Activated CD8-positive, alpha-beta memory T cell treated with anti-CD3 and anti-CD28 coated beads, Interleukin-2, amount 10 ng/mL, durations not matched to agents 7 days and 5 days (primary cell): ENCODE data around the gene POP4. TPM values are rescaled to one million over a fixed set of nuclear protein-coding genes. Genes with fewer than 3 reads are reported as not detected.
"Not testable (repeated sequence)": the region's sequence is repeated elsewhere in the genome, so short reads cannot be mapped to it uniquely, and the experiment has no call there.

ENCODE experiments used
- ATAC-seq: fragments of 150-1000 bp; cut with Tn5 transposase; one replicate; pipeline ENCODE4 v1.10.0; 2021; ENCODE audit warnings: moderate library complexity
- CTCF ChIA-PET: fragments of 350-600 bp; sonication (Branson Sonifier 250); formaldehyde crosslinking; loops from one replicate; lab custom pipeline; 2021; ENCODE audit warnings: antibody characterized with exemption; lab: Charles Lee
- DNase-seq: peaks from one replicate; pipeline ENCODE4 v3.0.0-alpha.2; 2020
- H3K27ac Mint-ChIP-seq: one replicate; pipeline ENCODE4 v1.8.0; 2021; ENCODE audit warnings: mild to moderate bottlenecking, mixed read lengths
- H3K27me3 Mint-ChIP-seq: one replicate; pipeline ENCODE4 v1.8.0; 2021; ENCODE audit warnings: mixed read lengths
- H3K36me3 Mint-ChIP-seq: one replicate; pipeline ENCODE4 v1.8.0; 2021; ENCODE audit warnings: mild to moderate bottlenecking, mixed read lengths
- H3K4me1 Mint-ChIP-seq: one replicate; pipeline ENCODE4 v1.8.0; 2021; ENCODE audit warnings: mixed read lengths
- H3K4me3 Mint-ChIP-seq: one replicate; pipeline ENCODE4 v1.8.0; 2021; ENCODE audit warnings: mild to moderate bottlenecking, moderate library complexity, mixed read lengths
- H3K9me3 Mint-ChIP-seq: one replicate; pipeline ENCODE4 v1.8.0; 2022; ENCODE audit warnings: low read depth, mixed read lengths
- total RNA-seq, 2 experiments: library from RNA; stranded (reverse); gene quantifications; one replicate each; pipeline ENCODE4 v1.2.3, GENCODE V29; 2021

The POP4 gene
- total RNA-seq, 2 experiments from 2014 or later = 96.6 to 106 TPM

DNA sequence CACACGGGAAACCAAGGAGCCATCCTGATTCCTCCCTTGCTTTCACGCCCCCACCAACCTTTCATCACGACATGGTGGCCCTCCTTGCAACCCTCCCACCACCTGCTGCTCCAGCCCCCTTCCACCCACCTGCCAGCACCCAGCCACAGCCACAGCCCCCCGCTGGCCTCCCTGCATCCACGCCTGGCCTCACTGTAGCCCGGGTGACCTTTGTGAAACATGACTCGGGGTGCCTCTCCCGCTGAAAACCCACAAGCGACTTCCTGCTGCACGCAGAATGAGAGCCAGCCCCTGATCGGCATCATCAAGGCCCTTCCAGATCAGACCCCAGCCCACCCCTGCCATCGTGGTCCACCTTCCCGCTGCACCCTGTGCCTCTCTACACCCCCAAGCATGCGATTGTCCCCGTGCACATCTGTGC is 14.9 kb downstream of the POP4 start:
- Mint-ChIP-seq H3K27me3 (no peaks in the 10 kb centered on the region), H3K4me3 (peak overlapping the region; percentile 46), H3K9me3 (no peaks in the 10 kb centered on the region), H3K36me3 (peaks cover under 1% of the 10 kb centered on the region), H3K27ac (peak overlapping the region; percentile 97), H3K4me1 (peaks cover 59% of the 10 kb centered on the region)
- ATAC-seq (peak; percentile 32), DNase-seq (peak; percentile 84)
- CTCF ChIA-PET = interaction anchor here (1.1 to 14.7 kb wide), 11 partner anchors 12 to 95 kb away, joined by 3 to 196 read pairs (median 7); partner anchors contain the start of genes C19orf12, PLEKHF1 and POP4

DNA sequence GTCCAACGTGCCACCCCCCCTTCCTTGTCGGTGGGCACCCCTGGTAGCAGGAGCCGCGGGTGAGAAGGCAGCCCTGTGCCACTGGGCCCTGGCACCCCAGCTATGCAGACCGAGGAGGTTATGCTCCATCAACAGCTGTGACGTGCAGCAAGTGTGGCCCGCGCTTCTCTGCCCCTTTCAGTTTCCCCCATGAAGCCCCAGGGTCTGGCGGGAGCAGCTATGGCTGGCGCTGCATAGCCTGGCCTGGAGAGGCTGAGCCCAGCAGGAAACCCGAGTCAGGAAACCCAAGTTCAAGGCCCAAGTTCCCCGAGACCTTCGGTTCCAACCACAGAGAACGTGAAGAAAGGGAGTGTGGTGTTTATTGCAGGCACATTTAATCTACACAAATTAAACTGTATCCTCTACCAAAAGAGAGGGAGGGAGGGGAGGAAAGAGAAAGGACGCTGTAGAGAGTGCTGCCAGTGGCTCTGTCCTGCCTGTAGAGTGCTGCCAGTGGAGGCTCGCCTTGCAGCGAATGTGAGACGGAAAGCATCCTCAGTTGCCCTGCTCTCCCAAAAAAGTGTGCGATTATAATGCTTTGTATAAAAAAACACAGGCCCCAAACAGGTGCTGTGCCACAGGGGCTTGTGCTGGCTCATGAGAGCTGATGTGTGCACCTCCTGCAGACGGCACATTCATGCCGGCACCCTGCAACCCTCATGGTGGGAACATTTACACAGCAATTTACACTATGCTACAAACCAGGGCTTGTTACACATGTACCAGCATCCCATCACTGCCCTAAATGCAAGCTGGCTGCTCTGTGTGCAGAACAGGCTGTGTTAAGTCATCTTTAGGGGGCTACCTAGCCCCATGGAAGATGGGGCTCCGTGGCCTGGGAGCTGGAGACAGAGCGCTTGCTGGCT is 16.3 kb downstream of the POP4 start:
- Mint-ChIP-seq H3K9me3 (no peaks in the 10 kb centered on the region), H3K27me3 (no peaks in the 10 kb centered on the region), H3K4me1 (peaks cover 70% of the 10 kb centered on the region), H3K27ac (peak overlapping the region; percentile 97), H3K36me3 (no peaks in the 10 kb centered on the region), H3K4me3 (peak overlapping the region; percentile 87)
- ATAC-seq = peak; percentile 48
- CTCF ChIA-PET = interaction anchor here (1.1 to 14.7 kb wide), 14 partner anchors 13 to 108 kb away, joined by 3 to 196 read pairs (median 6); partner anchors contain the start of genes PLEKHF1 and POP4
- DNase-seq = peak; percentile 73

DNA sequence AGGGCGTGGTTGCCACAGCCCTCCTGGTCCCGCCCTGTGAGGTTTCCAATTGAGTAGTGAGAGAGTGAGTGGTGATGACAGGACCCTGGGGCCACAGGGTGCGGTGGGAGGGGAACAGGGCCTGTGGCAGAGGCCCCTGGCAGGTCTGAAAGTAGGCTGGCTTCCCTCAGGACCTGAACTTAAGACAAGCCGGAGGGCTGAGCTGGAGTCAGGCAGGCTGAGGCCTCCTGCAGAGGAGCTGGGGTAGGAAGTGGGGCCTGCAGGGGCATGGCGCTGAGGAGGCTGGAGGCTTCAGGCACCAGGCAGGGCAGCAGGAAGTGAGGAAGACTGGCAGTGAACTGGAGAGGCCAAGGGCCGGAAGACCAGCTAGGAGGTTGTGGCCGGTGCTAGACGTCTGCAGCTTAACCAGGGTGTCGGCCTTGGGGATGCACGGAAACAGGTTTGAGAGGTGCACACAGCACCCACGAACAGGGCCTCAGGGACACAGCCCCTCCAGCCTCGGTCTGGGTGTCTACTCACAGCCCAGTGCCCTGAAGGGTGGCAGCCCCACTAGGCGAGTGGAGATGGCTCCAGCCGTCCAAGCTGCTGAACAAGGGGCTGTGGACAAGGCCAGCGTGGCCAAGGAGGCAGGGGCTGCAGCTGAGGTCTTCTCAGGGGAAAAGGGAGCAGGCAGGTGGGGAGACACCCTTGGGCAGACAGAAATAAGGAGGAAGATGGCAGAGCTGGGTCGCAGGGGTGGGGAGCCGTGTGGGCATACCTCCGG is 17.8 kb downstream of the POP4 start:
- Mint-ChIP-seq H3K27me3 (no peaks in the 10 kb centered on the region), H3K4me3 (peak overlapping the region; percentile 87), H3K9me3 (no peaks in the 10 kb centered on the region), H3K27ac (peak overlapping the region; percentile 97), H3K4me1 (peaks cover 77% of the 10 kb centered on the region), H3K36me3 (no peaks in the 10 kb centered on the region)
- CTCF ChIA-PET = interaction anchor here (1.0 to 14.7 kb wide), 16 partner anchors 10 to 235 kb away, joined by 3 to 196 read pairs (median 4); partner anchors contain the start of genes C19orf12, PLEKHF1 and POP4
- DNase-seq (peak; percentile 94), ATAC-seq (peak; percentile 84)

DNA sequence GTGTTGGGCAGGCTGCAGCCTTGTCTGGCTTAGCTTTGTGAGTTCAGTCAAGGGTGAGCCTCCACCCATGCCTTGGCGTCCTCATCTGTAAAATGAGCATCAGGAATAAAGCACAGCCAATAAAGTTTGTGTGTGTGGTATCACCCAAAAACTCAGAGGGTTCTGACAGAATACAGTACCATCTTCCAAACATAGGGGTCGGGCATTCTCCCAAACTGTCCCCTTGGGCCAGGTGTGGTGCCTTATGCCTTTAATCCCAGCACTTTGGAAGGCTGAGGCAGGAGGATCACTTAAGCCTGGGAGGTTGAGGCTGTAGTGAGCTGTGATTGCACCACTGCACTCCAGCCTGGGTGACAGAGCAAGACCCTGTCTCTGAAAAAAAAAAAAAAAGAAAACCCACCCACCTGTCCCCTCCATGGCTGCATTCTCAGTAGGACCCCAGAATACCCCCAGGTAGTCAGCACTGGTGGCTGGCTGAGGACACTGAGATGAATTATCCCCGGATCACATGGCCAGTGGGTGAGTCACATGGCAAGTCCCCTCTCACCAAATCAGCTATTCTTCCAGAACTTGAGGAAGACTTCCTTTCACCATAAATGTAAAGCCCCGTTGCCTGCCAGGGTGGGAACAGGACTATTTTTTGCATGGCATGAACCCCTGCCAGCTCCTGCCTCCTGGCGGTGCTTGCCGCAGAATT is 18.6 kb downstream of the POP4 start:
- Mint-ChIP-seq H3K4me1 (peaks cover 77% of the 10 kb centered on the region), H3K27me3 (no peaks in the 10 kb centered on the region), H3K36me3 (no peaks in the 10 kb centered on the region), H3K4me3 (peak overlapping the region; percentile 87), H3K9me3 (no peaks in the 10 kb centered on the region), H3K27ac (peak overlapping the region; percentile 97)
- ATAC-seq (no peak), DNase-seq (no peak)
- CTCF ChIA-PET = interaction anchor here (1.0 to 14.7 kb wide), 11 partner anchors 11 to 92 kb away, joined by 3 to 196 read pairs (median 10); partner anchors contain the start of genes C19orf12, PLEKHF1 and POP4

DNA sequence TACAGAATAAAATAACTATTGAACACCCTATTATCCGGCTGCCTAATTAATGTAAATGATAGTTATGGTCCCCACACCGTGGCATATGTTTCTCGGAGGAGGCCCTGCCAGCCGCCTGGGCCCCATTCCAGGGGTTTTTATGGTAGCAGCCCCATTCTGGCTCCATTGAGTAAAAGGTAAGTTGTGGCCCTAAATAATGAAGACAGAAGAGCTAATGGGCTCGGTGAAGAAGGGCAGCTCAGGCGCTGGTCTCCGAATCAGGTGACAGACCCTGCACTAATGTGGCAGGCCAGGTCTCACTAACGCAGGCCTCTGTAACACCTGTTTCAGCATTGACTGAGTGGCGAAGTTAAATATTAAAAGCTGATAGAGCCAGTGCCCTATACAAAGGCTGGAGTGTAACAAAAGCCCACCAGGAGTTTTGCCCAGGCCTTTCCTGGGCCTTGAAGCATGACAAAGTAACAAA is 19.1 kb downstream of the POP4 start:
- Mint-ChIP-seq H3K27me3 (no peaks in the 10 kb centered on the region), H3K27ac (peak overlapping the region; percentile 97), H3K4me3 (peak overlapping the region; percentile 87), H3K9me3 (no peaks in the 10 kb centered on the region), H3K36me3 (no peaks in the 10 kb centered on the region), H3K4me1 (peaks cover 73% of the 10 kb centered on the region)
- no peak for ATAC-seq
- DNase-seq = no peak
- CTCF ChIA-PET = interaction anchor here (2.0 to 14.7 kb wide), 6 partner anchors 10 to 91 kb away, joined by 7 to 196 read pairs (median 44); partner anchors contain the start of genes PLEKHF1 and POP4

DNA sequence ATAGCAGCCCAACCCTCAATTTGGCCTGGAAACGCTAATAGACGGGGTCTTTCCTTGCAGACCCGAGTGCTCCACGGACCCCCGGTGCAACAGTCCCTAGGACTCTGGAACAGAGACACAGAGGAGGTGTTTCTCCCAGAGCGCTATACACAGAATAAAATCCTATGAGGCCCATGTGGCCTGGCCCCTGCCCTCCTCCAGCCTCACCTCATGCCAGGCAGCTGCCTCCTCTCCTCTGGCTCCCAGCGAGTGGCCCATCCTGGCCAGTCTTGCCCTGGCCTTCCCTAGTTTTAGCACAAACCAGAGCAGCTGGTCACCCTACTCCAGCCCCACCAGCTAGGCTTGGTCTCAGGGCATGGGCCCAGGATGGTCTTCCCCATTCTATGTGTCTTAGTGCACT is 20.3 kb downstream of the POP4 start:
- CTCF ChIA-PET = interaction anchor here (0.8 to 14.7 kb wide), 5 partner anchors 17 to 133 kb away, joined by 3 to 196 read pairs (median 4); partner anchors contain the start of genes PLEKHF1 and POP4
- ATAC-seq = no peak
- H3K27ac Mint-ChIP-seq = no peak overlapping the region

DNA sequence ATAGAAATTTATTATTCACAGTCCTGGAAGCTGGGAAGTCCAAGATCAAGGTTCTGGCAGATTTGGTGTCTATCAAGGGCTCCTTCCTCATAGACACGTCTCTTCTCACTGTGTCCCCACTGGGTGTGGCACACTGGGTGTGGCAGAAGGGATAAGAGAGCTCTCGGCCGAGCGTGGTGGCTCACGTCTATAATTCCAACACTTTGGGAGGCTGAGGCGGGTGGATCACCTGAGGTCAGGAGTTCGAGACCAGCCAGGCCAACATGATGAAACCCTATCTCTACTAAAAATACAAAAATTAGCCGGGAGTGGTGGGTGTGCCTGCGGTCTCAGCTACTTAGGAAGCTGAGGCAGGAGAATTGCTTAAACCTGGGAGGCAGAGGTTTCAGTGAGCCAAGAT is 20.7 kb downstream of the POP4 start:
- H3K27ac Mint-ChIP-seq, DNase-seq, H3K27me3 Mint-ChIP-seq, H3K36me3 Mint-ChIP-seq, H3K4me3 Mint-ChIP-seq, ATAC-seq, H3K9me3 Mint-ChIP-seq: not testable (repeated sequence)
- peaks cover 57% of the 10 kb centered on the region for H3K4me1 Mint-ChIP-seq
- CTCF ChIA-PET = interaction anchor here (0.8 to 14.7 kb wide), 5 partner anchors 18 to 133 kb away, joined by 3 to 196 read pairs (median 4); partner anchors contain the start of genes PLEKHF1 and POP4

More for the DNA sequence above, 20.3 kb downstream of the POP4 start:
- Mint-ChIP-seq H3K4me1 (peaks cover 61% of the 10 kb centered on the region), H3K27me3 (peaks cover 2% of the 10 kb centered on the region), H3K36me3 (no peaks in the 10 kb centered on the region), H3K4me3 (no peak overlapping the region), H3K9me3 (no peaks in the 10 kb centered on the region)
- DNase-seq = no peak

DNA sequence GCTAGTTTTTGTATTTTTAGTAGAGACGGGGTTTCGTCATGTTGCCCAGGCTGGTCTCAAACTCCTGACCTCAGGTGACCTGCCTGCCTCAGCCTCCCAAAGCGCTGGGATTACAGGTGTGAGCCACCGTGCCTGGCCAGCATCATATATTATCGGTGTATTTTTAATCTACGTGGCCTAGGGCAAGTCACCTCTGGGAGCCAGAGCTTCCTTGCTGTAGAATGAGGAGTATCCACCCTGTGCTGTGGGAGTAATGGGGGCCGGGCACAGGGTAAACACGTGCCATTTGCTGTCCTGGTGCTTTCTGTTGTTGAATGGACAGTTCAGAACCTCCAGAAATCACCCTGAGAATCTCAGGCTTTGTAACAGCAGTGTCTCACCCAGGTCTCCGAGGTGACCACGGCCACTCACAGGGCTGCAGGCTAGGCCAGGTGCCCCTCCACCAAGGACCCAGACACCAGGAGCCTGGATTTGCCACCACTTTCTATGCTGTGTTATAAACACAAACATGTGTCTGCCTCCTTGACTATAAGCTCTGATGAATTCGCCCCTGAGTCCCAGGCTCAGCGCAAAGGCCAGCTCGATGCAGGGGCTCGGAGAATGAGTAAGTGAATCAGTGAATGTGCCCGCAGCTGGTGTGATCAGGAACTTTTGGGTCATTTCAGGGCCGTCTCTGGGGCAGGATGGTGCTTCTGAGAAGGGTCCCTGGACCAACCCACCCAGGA is 22.7 kb downstream of the POP4 start:
- Mint-ChIP-seq H3K27ac (no peak overlapping the region), H3K27me3 (peaks cover 4% of the 10 kb centered on the region), H3K36me3 (no peaks in the 10 kb centered on the region), H3K4me3 (no peak overlapping the region), H3K9me3 (no peaks in the 10 kb centered on the region), H3K4me1 (peaks cover 37% of the 10 kb centered on the region)
- no peak for ATAC-seq
- CTCF ChIA-PET = interaction anchor here (0.6 to 14.7 kb wide), 4 partner anchors 20 to 88 kb away, joined by 3 to 196 read pairs (median 3); partner anchors contain the start of gene PLEKHF1
- DNase-seq = no peak

DNA sequence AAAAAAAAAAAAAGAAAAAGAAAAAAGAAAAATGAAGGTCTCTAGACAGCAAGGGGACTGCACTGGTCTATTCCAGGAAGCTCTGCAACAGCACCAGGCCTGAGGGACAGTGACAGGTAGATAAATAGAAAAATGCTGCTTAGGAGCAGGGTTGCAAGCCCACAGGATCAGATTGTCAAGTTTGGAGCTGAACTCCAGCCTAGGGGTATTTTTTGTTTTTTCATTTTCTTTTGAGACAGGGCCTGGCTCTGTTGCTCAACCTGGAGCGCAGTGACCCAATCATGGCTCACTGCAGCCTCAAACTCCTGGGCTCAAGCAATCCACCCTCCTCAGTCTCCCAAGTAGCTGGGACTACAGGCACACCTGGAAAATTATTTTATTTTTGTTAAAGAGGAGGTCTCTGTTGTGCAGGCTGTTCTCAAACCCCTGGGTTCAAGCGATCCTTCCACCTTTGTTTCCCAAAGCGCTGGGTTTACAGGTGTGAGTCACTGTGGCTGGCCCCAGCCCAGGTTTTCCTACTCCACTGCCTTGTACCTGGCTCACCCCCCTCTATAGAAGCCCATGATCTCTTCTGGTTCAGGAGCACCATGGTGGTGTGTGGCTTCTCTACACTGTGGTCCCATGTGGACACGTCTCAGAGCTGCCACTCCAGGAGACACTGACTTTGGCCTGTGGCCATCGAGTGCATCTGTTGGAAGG is 23.9 kb downstream of the POP4 start:
- Mint-ChIP-seq H3K27me3 (peaks cover 4% of the 10 kb centered on the region), H3K27ac (no peak overlapping the region), H3K9me3 (no peaks in the 10 kb centered on the region), H3K4me3 (no peak overlapping the region), H3K36me3 (no peaks in the 10 kb centered on the region), H3K4me1 (peaks cover 27% of the 10 kb centered on the region)
- ATAC-seq (no peak), DNase-seq (no peak)
- CTCF ChIA-PET = interaction anchor here (0.6 to 14.7 kb wide), 3 partner anchors 19 to 33 kb away, joined by 3 to 196 read pairs (median 3); partner anchors contain the start of gene PLEKHF1

DNA sequence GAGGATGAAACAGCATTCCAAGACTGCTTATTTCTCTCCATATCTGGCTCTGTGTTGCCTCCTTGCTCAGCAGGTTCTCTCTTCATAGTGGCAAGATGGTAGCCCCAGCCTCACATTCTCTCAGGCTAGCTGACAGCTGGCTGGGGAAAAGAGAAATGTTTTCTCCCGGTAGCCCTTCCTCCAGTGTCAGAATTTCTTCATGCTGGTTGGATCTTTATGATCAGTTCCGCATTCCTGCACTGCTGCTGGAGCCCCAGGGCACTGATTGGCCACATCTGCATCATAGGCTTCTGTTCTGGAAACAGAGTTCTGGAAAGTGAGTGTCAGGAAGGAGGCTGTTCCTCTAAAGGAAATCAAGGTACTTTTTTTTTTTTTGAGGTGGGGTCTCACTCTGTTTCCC is 24.6 kb downstream of the POP4 start:
- no peaks in the 10 kb centered on the region for H3K9me3 Mint-ChIP-seq
- H3K27ac Mint-ChIP-seq = no peak overlapping the region
- ATAC-seq = no peak
- H3K4me1 Mint-ChIP-seq = peaks cover 20% of the 10 kb centered on the region
- peaks cover 4% of the 10 kb centered on the region for H3K27me3 Mint-ChIP-seq
- no peaks in the 10 kb centered on the region for H3K36me3 Mint-ChIP-seq
- CTCF ChIA-PET = no interaction called here
- H3K4me3 Mint-ChIP-seq = no peak overlapping the region
- no peak for DNase-seq

DNA sequence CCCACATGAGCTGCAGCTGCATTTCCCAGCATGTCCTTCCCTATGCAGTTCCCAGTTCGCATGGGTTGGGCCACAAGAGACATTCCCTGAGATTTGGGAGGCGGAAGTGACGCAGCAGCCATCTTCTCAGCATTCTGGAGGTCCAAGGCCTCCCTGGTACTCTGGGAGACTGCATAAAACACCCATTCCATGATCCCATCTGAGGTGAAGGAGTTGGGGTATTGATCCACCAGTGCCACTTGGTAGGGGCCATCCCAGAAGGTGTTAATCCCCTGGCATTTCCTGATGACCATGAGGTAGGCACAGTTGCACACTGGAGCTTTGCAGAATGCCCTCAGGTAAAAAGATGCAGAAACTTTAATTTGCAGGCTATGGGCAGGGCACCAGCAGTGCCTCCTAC is 25.4 kb downstream of the POP4 start:
- no peak overlapping the region for H3K27ac Mint-ChIP-seq

More for the DNA sequence above, 25.4 kb downstream of the POP4 start:
- CTCF ChIA-PET = interaction anchor here (1.6 kb wide), 1 partner anchor 21 kb away, joined by 3 read pairs; no protein-coding TSS in a partner anchor
- Mint-ChIP-seq H3K9me3 (no peaks in the 10 kb centered on the region), H3K36me3 (no peaks in the 10 kb centered on the region), H3K4me1 (peaks cover 15% of the 10 kb centered on the region), H3K27me3 (peaks cover 4% of the 10 kb centered on the region), H3K4me3 (no peak overlapping the region)
- DNase-seq (no peak), ATAC-seq (no peak)
